HEK293 (cell line): ENCODE measurements around the gene CCR5AS.

ENCODE experiments used
- CTCF ChIA-PET: fragments of 350-600 bp; formaldehyde crosslinking; extraction: SDS; loops from one replicate; lab custom pipeline; 2021; ENCODE audit warnings: antibody characterized with exemption; lab: Yijun Ruan, JAX
- POLR2A ChIA-PET: fragments of 300-600 bp; formaldehyde crosslinking; extraction: SDS; loops from one replicate; lab custom pipeline; 2020; ENCODE audit warnings: antibody characterized with exemption, inconsistent platforms; lab: Yijun Ruan, JAX
- H3K27ac ChIP-seq: fragments of 200-500 bp; sonication (Bioruptor generic); 2 replicates; pipeline ENCODE4 v1.5.1; 2014; ENCODE audit warnings: low read depth, low read length, control low read depth, inconsistent platforms; ENCODE audit errors: extremely low read depth
- H3K36me3 ChIP-seq, 2 experiments: fragments of 200-500 bp in 1 of 2; sonication (Bioruptor generic) in 1 of 2; 1 replicate in 1 of 2; 2 replicates in 1 of 2; pipeline ENCODE4 v1.5.1; 2014 to 2017; ENCODE audit warnings: inconsistent platforms in 2 of 2, low read length in 2 of 2; ENCODE audit not compliant: control insufficient read depth in 2 of 2, insufficient read depth in 1 of 2
- H3K4me1 ChIP-seq: fragments of 200-500 bp; sonication (Bioruptor generic); 2 replicates; pipeline ENCODE4 v1.5.1; 2014; ENCODE audit warnings: mild to moderate bottlenecking, low read length, inconsistent platforms; ENCODE audit not compliant: control insufficient read depth, insufficient read depth
- H3K4me3 ChIP-seq: 2 replicates; pipeline ENCODE4 v1.5.1; 2011; ENCODE audit warnings: low read depth, mild to moderate bottlenecking, control low read depth, low read length, moderate library complexity
- H3K9me3 ChIP-seq: fragments of 200-500 bp; sonication (Bioruptor generic); 2 replicates; pipeline ENCODE4 v1.5.1; 2014; ENCODE audit warnings: low read depth, low read length, inconsistent platforms; ENCODE audit not compliant: control insufficient read depth, insufficient read depth
- GFI1B ChIP-seq: fragments of 450-650 bp; formaldehyde crosslinking; IDR thresholded peaks from 2 replicates; pipeline ENCODE4 v1.5.1; 2016; ENCODE audit warnings: missing biosample characterization, missing genetic modification characterization
- HOXA7 ChIP-seq: sonication (generic); formaldehyde crosslinking; IDR thresholded peaks from 2 replicates; pipeline ENCODE4 v1.8.1; 2022; ENCODE audit warnings: missing genetic modification reagents, borderline replicate concordance
- HOXC10 ChIP-seq: sonication (generic); formaldehyde crosslinking; IDR thresholded peaks from 2 replicates; pipeline ENCODE4 v1.8.1; 2023; ENCODE audit warnings: mild to moderate bottlenecking, missing genetic modification reagents
- TCF7L2 ChIP-seq: IDR thresholded peaks from 2 replicates; pipeline ENCODE4 v1.6.1; 2011; ENCODE audit warnings: low read depth, mild to moderate bottlenecking, inconsistent platforms, low read length, moderate library complexity, borderline replicate concordance
- ZFHX2 ChIP-seq: fragments of 450-650 bp; formaldehyde crosslinking; conservative IDR thresholded peaks from 2 replicates; pipeline ENCODE4 v1.5.1; 2016; ENCODE audit warnings: missing biosample characterization, missing genetic modification characterization
- ZNF214 ChIP-seq: fragments of 450-650 bp; formaldehyde crosslinking; IDR thresholded peaks from 2 replicates; pipeline ENCODE4 v1.5.1; 2017; ENCODE audit warnings: missing biosample characterization, mild to moderate bottlenecking, missing genetic modification characterization, borderline replicate concordance
- ZNF223 ChIP-seq: fragments of 450-650 bp; formaldehyde crosslinking; IDR thresholded peaks from 2 replicates; pipeline ENCODE4 v1.5.1; 2016; ENCODE audit warnings: missing biosample characterization, missing genetic modification characterization
- ZNF37A ChIP-seq: fragments of 450-650 bp; IDR thresholded peaks from 2 replicates; pipeline ENCODE4 v1.5.1; 2018; ENCODE audit warnings: missing biosample characterization, missing genetic modification characterization
- ZNF529 ChIP-seq: fragments of 450-650 bp; formaldehyde crosslinking; IDR thresholded peaks from 2 replicates; pipeline ENCODE4 v1.5.1; 2017; ENCODE audit warnings: missing genetic modification characterization, missing biosample characterization; ENCODE audit not compliant: insufficient replicate concordance
- ZNF670 ChIP-seq: fragments of 450-650 bp; formaldehyde crosslinking; IDR thresholded peaks from 2 replicates; pipeline ENCODE4 v1.5.1; 2016; ENCODE audit warnings: missing biosample characterization, missing genetic modification characterization, low read depth
- ZNF677 ChIP-seq: fragments of 450-650 bp; IDR thresholded peaks from 2 replicates; pipeline ENCODE4 v1.5.0; 2018; ENCODE audit warnings: missing biosample characterization, mild to moderate bottlenecking, missing genetic modification characterization, moderate library complexity
- ZNF76 ChIP-seq: fragments of 450-650 bp; formaldehyde crosslinking; IDR thresholded peaks from 2 replicates; pipeline ENCODE4; 2016; ENCODE audit warnings: low read depth, missing biosample characterization, missing genetic modification characterization, borderline replicate concordance
- ZNF837 ChIP-seq: fragments of 450-650 bp; formaldehyde crosslinking; IDR thresholded peaks from 2 replicates; pipeline ENCODE4 v1.5.1; 2016; ENCODE audit warnings: missing biosample characterization, missing genetic modification characterization
- ZSCAN16 ChIP-seq: fragments of 450-650 bp; formaldehyde crosslinking; IDR thresholded peaks from 2 replicates; pipeline ENCODE4 v1.5.1; 2016; ENCODE audit warnings: missing biosample characterization, missing genetic modification characterization
- TF ChIP-seq, protein P1 (sequence below): fragments of 450-650 bp; formaldehyde crosslinking; IDR thresholded peaks from 2 replicates; pipeline ENCODE4 v1.5.1; 2016; ENCODE audit warnings: missing biosample characterization, missing genetic modification characterization, low read depth
- TF ChIP-seq, protein P2 (sequence below): fragments of 450-650 bp; formaldehyde crosslinking; IDR thresholded peaks from 2 replicates; pipeline ENCODE4 v1.5.1; 2016; ENCODE audit warnings: missing biosample characterization, missing genetic modification characterization

Gene CCR5AS

DNA sequence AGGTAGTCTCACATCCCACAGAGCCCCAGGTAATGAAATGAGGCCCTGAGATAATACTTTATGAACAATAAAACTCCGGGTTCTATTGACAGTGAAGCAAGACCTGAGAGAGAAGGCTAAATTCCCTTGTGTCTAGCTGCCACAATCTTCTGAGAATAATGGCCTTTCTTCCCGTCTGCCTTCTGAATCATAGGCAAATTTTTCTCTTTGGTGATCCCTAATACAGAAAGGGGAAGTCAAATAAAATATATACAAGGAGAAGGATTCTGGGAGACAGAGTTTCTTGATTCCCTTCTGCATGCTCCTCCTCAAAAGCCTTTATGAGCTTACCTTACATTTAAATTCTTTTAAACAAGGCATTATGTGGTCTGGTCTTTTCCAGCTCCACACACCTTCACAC, 82.8 kb downstream of the CCR5AS start:
- no peaks in the 10 kb centered on the region for H3K36me3 ChIP-seq
- no peak overlapping the region for H3K27ac ChIP-seq
- H3K9me3 ChIP-seq = no peaks in the 10 kb centered on the region
- H3K4me1 ChIP-seq = no peaks in the 10 kb centered on the region
- no peak for TF ChIP-seq ZNF677
- ChIA-PET POLR2A (no interaction called here), CTCF (no interaction called here)
- no peak overlapping the region for H3K4me3 ChIP-seq

DNA sequence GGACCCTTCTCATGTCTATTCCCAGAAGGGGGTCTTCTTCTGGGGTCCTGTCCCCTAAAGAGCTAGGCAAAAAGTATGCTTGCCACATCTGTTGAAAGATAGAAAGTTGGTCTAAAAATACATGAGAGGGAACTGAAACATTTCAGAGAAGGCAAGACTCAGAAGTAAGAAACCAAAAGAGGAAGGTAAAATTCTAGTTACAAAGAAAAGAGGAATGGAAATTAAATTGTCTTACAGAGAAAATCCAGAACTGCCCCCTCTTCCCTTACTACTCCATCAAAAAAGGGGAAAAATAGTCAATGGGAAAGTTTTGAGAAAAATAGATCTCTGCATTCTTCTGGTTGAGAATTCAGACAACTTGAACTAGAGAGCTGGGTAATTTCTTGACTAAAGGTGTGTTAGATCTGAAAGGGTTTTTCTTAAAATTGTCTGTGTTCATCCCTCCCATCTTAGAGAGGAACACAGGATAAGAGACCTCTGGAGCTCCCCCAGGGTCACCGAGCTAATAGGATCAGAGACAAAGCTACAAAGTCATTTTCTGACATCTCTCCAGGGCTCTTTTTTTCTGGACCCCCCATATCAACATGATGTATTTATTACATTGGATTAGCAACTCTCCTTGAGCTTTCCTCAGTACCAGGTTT, 85.3 kb downstream of the CCR5AS start:
- H3K9me3 ChIP-seq = no peaks in the 10 kb centered on the region
- H3K27ac ChIP-seq = no peak overlapping the region

DNA sequence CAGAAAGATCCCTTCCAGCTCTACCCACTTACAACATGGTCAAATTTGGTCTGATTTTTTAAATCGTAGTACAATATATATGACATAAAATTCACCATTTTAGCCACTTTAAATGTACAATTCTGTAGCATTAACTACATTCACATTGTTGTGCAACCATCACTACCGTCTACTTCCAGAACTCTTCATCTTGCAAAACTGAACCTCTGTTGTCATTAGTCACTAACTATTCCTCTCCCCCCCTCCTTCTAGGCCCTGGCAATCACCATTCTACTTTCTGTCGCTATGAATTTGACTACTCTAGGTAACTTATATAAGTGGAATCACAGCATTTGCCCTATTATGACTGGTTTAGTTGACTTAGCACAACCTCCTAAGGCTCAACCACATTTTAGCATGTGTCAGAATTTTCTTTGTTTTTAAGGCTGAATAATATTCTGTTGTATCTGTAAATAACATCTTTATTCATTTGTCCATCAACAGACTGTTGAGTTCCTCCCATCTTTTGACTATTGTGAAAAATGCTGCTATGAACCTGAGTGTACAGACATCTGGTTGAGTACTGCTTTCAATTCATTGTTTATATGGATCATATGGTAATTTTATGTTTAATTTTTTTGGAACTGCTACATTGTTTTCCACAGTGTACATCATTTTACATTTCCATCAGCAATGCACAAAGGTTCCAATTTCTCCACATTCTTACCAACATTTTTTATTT, 88.5 kb downstream of the CCR5AS start:
- ChIA-PET CTCF (no interaction called here), POLR2A (no interaction called here)
- no peak overlapping the region for H3K4me3 ChIP-seq
- no peaks in the 10 kb centered on the region for H3K9me3 ChIP-seq
- no peak overlapping the region for H3K27ac ChIP-seq
- TF ChIP-seq, protein P1, sequence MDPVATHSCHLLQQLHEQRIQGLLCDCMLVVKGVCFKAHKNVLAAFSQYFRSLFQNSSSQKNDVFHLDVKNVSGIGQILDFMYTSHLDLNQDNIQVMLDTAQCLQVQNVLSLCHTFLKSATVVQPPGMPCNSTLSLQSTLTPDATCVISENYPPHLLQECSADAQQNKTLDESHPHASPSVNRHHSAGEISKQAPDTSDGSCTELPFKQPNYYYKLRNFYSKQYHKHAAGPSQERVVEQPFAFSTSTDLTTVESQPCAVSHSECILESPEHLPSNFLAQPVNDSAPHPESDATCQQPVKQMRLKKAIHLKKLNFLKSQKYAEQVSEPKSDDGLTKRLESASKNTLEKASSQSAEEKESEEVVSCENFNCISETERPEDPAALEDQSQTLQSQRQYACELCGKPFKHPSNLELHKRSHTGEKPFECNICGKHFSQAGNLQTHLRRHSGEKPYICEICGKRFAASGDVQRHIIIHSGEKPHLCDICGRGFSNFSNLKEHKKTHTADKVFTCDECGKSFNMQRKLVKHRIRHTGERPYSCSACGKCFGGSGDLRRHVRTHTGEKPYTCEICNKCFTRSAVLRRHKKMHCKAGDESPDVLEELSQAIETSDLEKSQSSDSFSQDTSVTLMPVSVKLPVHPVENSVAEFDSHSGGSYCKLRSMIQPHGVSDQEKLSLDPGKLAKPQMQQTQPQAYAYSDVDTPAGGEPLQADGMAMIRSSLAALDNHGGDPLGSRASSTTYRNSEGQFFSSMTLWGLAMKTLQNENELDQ (tag by site-specific recombination) = no peak
- TF ChIP-seq ZNF529 (tag by site-specific recombination) (no peak), ZSCAN16 (tag by site-specific recombination) (no peak), HOXC10 (CRISPR knock-in tag) (no peak), TCF7L2 (no peak), ZNF837 (tag by site-specific recombination) (no peak), HOXA7 (no peak), ZNF37A (tag by site-specific recombination) (no peak), ZNF223 (tag by site-specific recombination) (no peak), ZNF214 (tag by site-specific recombination) (no peak)
- TF ChIP-seq, protein P2, sequence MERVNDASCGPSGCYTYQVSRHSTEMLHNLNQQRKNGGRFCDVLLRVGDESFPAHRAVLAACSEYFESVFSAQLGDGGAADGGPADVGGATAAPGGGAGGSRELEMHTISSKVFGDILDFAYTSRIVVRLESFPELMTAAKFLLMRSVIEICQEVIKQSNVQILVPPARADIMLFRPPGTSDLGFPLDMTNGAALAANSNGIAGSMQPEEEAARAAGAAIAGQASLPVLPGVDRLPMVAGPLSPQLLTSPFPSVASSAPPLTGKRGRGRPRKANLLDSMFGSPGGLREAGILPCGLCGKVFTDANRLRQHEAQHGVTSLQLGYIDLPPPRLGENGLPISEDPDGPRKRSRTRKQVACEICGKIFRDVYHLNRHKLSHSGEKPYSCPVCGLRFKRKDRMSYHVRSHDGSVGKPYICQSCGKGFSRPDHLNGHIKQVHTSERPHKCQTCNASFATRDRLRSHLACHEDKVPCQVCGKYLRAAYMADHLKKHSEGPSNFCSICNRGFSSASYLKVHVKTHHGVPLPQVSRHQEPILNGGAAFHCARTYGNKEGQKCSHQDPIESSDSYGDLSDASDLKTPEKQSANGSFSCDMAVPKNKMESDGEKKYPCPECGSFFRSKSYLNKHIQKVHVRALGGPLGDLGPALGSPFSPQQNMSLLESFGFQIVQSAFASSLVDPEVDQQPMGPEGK (tag by site-specific recombination) = no peak
- H3K36me3 ChIP-seq = no peaks in the 10 kb centered on the region
- H3K4me1 ChIP-seq = no peaks in the 10 kb centered on the region

More for the DNA sequence above, 85.3 kb downstream of the CCR5AS start:
- CTCF ChIA-PET = interaction anchor here (0.6 kb wide), 1 partner anchor 61 kb away, joined by 3 read pairs; no protein-coding TSS in a partner anchor
- no peaks in the 10 kb centered on the region for H3K4me1 ChIP-seq
- TF ChIP-seq GFI1B (tag by site-specific recombination) = no peak
- no peak for TF ChIP-seq ZNF670 (tag by site-specific recombination)
- no peak for TF ChIP-seq ZNF76 (tag by site-specific recombination)
- TF ChIP-seq ZFHX2 = no peak
- no peak for TF ChIP-seq ZNF223 (tag by site-specific recombination)
- TF ChIP-seq, all 188 proteins: peak for 0
- Histone ChIP-seq H3K4me3 (no peak overlapping the region), H3K36me3 (no peaks in the 10 kb centered on the region)
- POLR2A ChIA-PET = no interaction called here
